ENCODE results near the gene CAND2. TPM values are rescaled to one million over a fixed set of nuclear protein-coding genes. Genes with fewer than 3 reads are reported as not detected.

CAND2 gene
- total and polyA plus RNA-seq, 9 of the 15 experiments (the other 6 are each of a cell fraction or from before 2014, with no cell fraction given) = 0.91 to 14.9 (median 4.3) TPM

DNA sequence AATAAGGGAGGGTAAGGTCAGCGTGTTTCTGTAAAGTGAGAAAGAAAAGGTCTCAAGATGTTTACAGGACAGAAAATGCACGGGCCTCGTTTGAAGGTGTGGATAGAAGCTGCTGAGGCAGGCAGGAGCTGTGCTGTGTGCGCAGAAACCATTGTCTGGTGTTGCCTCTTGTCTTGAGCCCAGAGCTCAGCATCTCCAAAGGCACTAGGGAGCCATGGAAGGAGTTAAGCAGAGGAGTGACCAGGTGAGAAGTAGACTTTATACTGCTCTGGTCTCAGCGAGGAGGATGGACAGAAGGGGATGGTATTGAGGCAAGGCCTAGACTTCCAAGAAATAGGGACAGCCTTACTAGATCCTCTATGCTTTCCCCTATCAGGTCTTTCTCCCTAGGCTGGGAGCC lies 13.0 kb downstream of the CAND2 start:
- FAIRE-seq = no peak
- peaks cover 46% of the 10 kb centered on the region; the same call in 2 of the 3 replicates for H3K36me3 ChIP-seq (ENCODE audit: control insufficient read depth, insufficient read depth, low read length)
- peak overlapping the region; percentile 59 for H3K4me3 ChIP-seq
- peak overlapping the region; percentile 53 to 90; a peak in 3 of 4 replicates for H3K9ac ChIP-seq (ENCODE audit: insufficient read depth in 1 of 2, low read depth in 2 of 2, low read length in 2 of 2)
- H4K20me1 ChIP-seq (replicated peaks; ENCODE audit: control insufficient read depth, insufficient read depth, low read length) = no peaks in the 10 kb centered on the region
- POLR2A ChIA-PET = interaction anchor here (0.6 to 7.5 kb wide), 8 partner anchors 11 to 151 kb away, joined by 3 to 108 read pairs (median 12); partner anchors contain the start of genes CAND2 and RPL32
- no peaks in the 10 kb centered on the region for H3K9me1 ChIP-seq (ENCODE audit: control insufficient read depth, insufficient read depth, low read length)
- no peaks in the 10 kb centered on the region for H3K27me3 ChIP-seq (ENCODE audit: control insufficient read depth in 2 of 2, insufficient read depth in 2 of 2, low read length in 2 of 2)
- BruUV-seq (replicated peaks) = no TSS peak
- no peak for TF ChIP-seq TAF9B (IDR thresholded peaks at IDR 0.05; ENCODE audit: partially characterized antibody)
- peak; percentile 32 for TF ChIP-seq ZFP36 (IDR thresholded peaks at IDR 0.05; ENCODE audit: low read depth, low read length, partially characterized antibody)
- peaks cover 9 to 17% of the 10 kb centered on the region in 2 experiments; a peak in 4 of 5 replicates for H3K4me1 ChIP-seq (replicated peaks in 1 of 2; ENCODE audit: control insufficient read depth in 2 of 2, insufficient read depth in 2 of 2, low read length in 2 of 2)
- H3K27ac ChIP-seq (ENCODE audit: extremely low read depth, low read depth, low read length) = no peak overlapping the region
- CTCF ChIA-PET (ENCODE audit: low intra/inter-chr PET ratio) = no interaction called here
- in situ Hi-C loops (cut with MboI) = no loop called here
- intact Hi-C loops (cut with micrococcal nuclease) = no loop called here
- no peaks in the 10 kb centered on the region for H3K9me3 ChIP-seq (replicated peaks; ENCODE audit: control insufficient read depth, insufficient read depth, low read depth, low read length)
- no peak for DNase-seq (ENCODE audit: extremely low read depth in 1 of 4, low spot score in 3 of 4)
- peak overlapping the region; percentile 81 for H3K4me2 ChIP-seq (ENCODE audit: insufficient read depth, low read length)
- ATAC-seq = peak; percentile 1; the same call in 1 of the 3 replicates
- H3K79me2 ChIP-seq (ENCODE audit: control insufficient read depth, insufficient read depth, low read length) = no peaks in the 10 kb centered on the region
- H2AFZ ChIP-seq (ENCODE audit: low read depth, low read length) = peak overlapping the region; percentile 91
- WGBS (ENCODE audit: insufficient coverage, low coverage, missing lambda C conversion rate) = 48% methylated on average over 5 of the region's 5 CpGs

DNA sequence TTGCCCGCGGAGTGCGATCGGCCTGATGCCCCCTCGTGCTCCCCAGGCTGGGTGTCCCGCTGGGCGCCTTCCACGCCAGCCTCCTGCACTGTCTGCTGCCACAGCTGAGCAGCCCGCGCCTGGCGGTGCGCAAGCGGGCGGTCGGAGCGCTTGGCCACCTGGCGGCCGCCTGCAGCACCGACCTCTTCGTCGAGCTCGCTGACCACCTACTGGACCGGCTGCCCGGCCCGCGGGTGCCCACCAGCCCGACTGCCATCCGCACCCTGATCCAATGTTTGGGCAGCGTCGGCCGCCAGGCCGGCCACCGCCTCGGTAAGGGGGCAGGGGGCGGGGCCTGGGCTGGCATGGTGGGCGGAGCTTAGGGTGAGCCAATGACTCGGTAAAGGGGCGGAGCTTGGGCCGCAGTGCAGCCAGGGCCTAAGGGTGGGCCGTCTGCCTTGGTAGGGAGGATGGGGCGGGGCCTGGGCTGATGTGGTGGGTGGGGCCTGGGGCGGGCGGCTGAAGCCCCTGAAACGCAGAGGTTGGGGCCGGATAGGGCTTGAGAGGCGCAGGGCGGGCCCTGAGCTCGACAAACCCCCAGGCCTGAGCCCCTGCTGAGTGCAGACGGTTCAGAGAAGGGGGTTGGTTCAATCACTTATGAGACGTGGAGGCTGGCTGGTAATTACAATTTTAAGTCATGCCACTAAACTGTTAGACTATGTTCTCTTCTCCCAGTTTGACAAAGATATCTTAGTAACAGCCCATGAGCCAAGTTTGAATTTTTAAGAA lies 13.7 kb downstream of the CAND2 start:
- Histone ChIP-seq H3K4me2 (ENCODE audit: insufficient read depth, low read length) (peak overlapping the region; percentile 81), H4K20me1 (replicated peaks; ENCODE audit: control insufficient read depth, insufficient read depth, low read length) (no peaks in the 10 kb centered on the region), H3K4me1 (replicated peaks in 1 of 2; ENCODE audit: control insufficient read depth in 2 of 2, insufficient read depth in 2 of 2, low read length in 2 of 2) (peaks cover 9 to 20% of the 10 kb centered on the region in 2 experiments; a peak in 4 of 5 replicates), H3K79me2 (ENCODE audit: control insufficient read depth, insufficient read depth, low read length) (no peaks in the 10 kb centered on the region), H3K27me3 (ENCODE audit: control insufficient read depth in 2 of 2, insufficient read depth in 2 of 2, low read length in 2 of 2) (no peaks in the 10 kb centered on the region), H3K4me3 (peak overlapping the region; percentile 59), H2AFZ (ENCODE audit: low read depth, low read length) (peak overlapping the region; percentile 91), H3K36me3 (ENCODE audit: control insufficient read depth, insufficient read depth, low read length) (peaks cover 44% of the 10 kb centered on the region; the same call in 2 of the 3 replicates), H3K9me3 (replicated peaks; ENCODE audit: control insufficient read depth, insufficient read depth, low read depth, low read length) (no peaks in the 10 kb centered on the region), H3K9me1 (ENCODE audit: control insufficient read depth, insufficient read depth, low read length) (no peaks in the 10 kb centered on the region), H3K9ac (ENCODE audit: insufficient read depth in 1 of 2, low read depth in 2 of 2, low read length in 2 of 2) (peak overlapping the region; percentile 53 to 90), H3K27ac (ENCODE audit: extremely low read depth, low read depth, low read length) (peak overlapping the region; percentile 13; the same call in 2 of the 3 replicates)
- intact Hi-C loops (cut with micrococcal nuclease) = no loop called here
- no TSS peak for BruUV-seq (replicated peaks)
- ATAC-seq = peak; percentile 99
- CTCF ChIA-PET (ENCODE audit: low intra/inter-chr PET ratio) = interaction anchor here (1.1 kb wide), 1 partner anchor 23 kb away, joined by 4 read pairs; no protein-coding TSS in a partner anchor
- in situ Hi-C loops (cut with MboI) = no loop called here
- POLR2A ChIA-PET = interaction anchor here (0.6 to 7.5 kb wide), 11 partner anchors 10 to 671 kb away, joined by 3 to 108 read pairs (median 4); partner anchors contain the start of genes CAND2 and RPL32
- FAIRE-seq = peak; percentile 93
- WGBS (ENCODE audit: insufficient coverage, low coverage, missing lambda C conversion rate) = 2% methylated on average over 50 of the region's 50 CpGs
- peak; percentile 98 to 100 (median 100) for DNase-seq (ENCODE audit: extremely low read depth in 1 of 4, low spot score in 3 of 4)
- TF ChIP-seq, protein P1, sequence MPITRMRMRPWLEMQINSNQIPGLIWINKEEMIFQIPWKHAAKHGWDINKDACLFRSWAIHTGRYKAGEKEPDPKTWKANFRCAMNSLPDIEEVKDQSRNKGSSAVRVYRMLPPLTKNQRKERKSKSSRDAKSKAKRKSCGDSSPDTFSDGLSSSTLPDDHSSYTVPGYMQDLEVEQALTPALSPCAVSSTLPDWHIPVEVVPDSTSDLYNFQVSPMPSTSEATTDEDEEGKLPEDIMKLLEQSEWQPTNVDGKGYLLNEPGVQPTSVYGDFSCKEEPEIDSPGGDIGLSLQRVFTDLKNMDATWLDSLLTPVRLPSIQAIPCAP (CRISPR knock-in tag; IDR thresholded peaks at IDR 0.05; ENCODE audit: borderline replicate concordance) = no peak
- TF ChIP-seq, protein P2, sequence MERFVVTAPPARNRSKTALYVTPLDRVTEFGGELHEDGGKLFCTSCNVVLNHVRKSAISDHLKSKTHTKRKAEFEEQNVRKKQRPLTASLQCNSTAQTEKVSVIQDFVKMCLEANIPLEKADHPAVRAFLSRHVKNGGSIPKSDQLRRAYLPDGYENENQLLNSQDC (CRISPR knock-in tag; IDR thresholded peaks at IDR 0.05) = 0 out of 2 replicates have a peak, but pooled peaks have one; percentile 32
- TF ChIP-seq ZFP30 (CRISPR knock-in tag; IDR thresholded peaks at IDR 0.05; ENCODE audit: borderline replicate concordance) = no peak
- peak; percentile 61 for TF ChIP-seq RBBP5 (IDR thresholded peaks at IDR 0.05; ENCODE audit: borderline replicate concordance, insufficient read depth, low read length, poor library complexity, severe bottlenecking)
- TF ChIP-seq NR4A1 (CRISPR knock-in tag; IDR thresholded peaks at IDR 0.05) = no peak
- TF ChIP-seq NR4A1 (tag; IDR thresholded peaks at IDR 0.05) = peak; percentile 92
- peak; percentile 54 for TF ChIP-seq HCFC1 (IDR thresholded peaks at IDR 0.05; ENCODE audit: low read depth, low read length)
- peak; percentile 49; the same call in 1 of the 2 replicates for TF ChIP-seq MYC (IDR thresholded peaks at IDR 0.05; ENCODE audit: low read depth, low read length)
- TF ChIP-seq MYC (CRISPR knock-in tag; IDR thresholded peaks at IDR 0.05; ENCODE audit: borderline replicate concordance, low read depth) = no peak
- TF ChIP-seq KDM5B (IDR thresholded peaks at IDR 0.05; ENCODE audit: insufficient replicate concordance, low read depth, low read length) = peak; percentile 47

Measured in K562 (cell line).